NCI-H1436 (cell line): ENCODE data around the gene DEDD.
A peak's percentile ranks its signal among the peaks of the same experiment; 100 is the strongest.
"Not testable (repeated sequence)": the region's sequence is repeated elsewhere in the genome, so short reads cannot be mapped to it uniquely, and the experiment has no call there.

Experiments
- DNase-seq: peaks from one replicate; lab custom pipeline; 2025; lab: John Stamatoyannopoulos, UW

Gene DEDD

GRCh38 chr1:161122967-161123366 lies 9.5 kb downstream of the DEDD start:
- no peak for DNase-seq

DNA sequence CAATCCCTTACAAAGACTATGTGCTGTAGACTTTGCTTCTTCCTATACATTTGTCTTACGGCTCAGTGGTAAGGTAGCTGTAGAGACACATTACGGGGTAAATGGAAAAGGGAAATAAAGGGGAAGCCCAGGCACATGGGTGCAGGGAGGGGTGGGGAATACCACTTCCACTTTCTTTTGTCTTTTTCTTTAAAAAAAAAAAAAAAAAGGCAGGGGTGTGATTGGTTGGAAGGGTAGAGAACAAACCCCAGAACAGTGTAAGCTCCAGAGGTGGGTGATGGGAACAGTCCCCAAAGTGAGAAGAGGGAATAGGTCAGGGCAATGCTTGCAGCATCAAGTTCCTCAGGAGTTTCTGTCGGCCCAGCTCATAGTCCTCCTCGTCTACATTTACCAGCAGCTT lies 10.6 kb downstream of the DEDD start:
- DNase-seq: no peak

GRCh38 chr1:161121042-161121650 lies 11.3 kb downstream of the DEDD start:
- no peak for DNase-seq

- DNase-seq: no peak
These were observed 13.2 kb downstream of the DEDD start for GRCh38 chr1:161119092-161119903.

GRCh38 chr1:161117759-161118581 lies 14.5 kb downstream of the DEDD start, which contains the start of the genes NIT1 and PFDN2:
Gene NIT1, plus strand, starts transcription at chr1:161118105. Its CDS starts 72 bp downstream, at chr1:161118177.
Gene PFDN2, minus strand, starts transcription at chr1:161118037. Its CDS starts 11 bp downstream, at chr1:161118026.
- peak; percentile 55 for DNase-seq

DNA sequence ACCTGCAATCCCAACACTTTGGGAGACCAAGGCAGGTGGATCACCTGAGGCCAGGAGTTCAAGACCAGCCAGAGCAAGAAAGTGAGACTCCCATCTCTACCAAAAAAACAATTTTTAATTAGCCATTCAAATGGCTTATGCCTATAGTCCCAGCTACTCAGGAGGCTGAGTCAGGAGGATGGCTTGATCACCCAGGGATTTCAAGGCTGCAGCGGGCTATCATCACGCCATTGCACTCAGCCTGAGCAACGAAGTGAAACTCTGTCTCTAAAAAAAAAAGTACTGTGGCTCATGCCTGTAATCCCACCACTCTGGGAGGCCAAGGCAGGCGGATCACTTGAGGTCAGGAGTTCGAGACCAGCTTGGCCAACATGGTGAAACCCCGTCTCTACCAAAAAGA lies 16.5 kb downstream of the DEDD start:
- not testable (repeated sequence) for DNase-seq

GRCh38 chr1:161115132-161115711 lies 17.2 kb downstream of the DEDD start:
- DNase-seq: no peak

DNA sequence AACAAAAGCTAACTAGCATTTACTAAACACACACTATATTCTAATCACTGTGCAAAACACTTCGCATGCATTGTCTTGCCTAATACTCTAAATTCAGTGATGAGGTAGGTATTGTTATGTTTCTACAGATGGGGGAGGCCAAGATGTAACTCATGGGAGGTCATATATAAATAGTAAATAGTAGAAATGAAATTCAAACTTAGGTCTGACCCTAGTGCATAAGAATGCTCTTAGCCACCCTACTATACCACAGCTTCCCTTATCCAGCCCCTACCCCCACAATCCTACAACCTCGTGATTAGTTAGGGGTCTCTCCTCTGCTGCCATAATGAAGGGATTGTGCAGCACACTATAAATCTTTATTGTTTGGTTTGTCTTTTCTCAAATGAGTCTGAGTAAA lies 17.9 kb downstream of the DEDD start:
- DNase-seq: no peak

- DNase-seq: no peak
These were observed 18.6 kb downstream of the DEDD start for GRCh38 chr1:161113915-161114314.

DNA sequence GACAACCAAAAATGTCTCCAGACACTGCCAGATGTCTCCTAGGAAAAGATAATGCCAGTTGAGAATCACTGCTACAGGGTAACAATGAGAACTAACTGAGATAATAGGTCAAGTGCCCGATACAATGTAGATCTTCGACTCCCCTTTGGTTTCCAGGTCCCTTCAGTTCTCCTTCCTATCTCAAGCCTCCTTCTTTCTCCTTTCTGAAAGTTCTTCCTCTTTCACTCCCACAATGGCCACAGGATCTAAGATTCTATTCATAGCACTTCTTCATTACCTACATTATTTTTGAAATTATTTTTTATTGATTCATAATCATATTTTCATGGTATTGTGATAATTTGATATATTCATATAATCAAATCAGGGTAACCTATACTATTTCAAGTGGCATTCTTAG lies 20.9 kb downstream of the DEDD start:
- DNase-seq: no peak

GRCh38 chr1:161111117-161111516 lies 21.4 kb downstream of the DEDD start:
- no peak for DNase-seq

DNA sequence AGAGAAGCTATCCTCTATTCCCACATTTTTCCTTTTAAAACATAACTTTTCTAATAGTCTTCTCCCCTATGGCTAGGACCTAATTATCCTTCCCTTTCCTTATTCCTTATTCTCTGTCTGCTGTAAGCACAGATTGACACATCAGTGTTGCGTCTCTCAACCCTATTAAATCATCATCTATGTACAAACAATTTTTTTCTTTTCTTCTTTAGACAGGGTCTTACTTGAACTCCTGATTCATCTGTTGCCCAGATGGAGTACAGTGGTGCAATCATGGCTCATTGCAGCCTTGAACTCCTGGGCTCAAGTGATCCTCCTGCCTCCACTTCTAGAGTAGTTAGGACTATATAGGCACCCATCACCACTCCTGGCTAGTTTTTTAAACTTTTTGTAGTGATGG lies 26.0 kb downstream of the DEDD start:
- no peak for DNase-seq

DNA sequence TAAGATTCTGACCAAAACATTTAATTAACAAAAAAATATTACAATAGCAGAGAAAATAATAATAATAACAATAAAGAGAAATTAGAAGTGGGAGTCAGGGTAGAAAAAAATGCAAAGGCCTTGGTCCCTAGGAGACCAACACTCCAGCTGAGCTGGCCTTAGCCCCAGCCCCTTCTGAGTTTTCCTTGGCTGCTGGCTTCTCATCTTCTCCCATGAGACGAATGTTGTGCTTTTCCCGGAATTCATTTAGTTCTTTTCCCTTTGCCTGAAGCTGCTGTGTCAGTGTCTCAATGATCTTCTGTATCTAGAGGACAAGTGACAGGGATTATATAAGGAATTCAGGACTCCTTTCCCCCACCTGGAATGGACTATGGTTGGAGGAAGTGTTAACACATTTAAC lies 31.9 kb downstream of the DEDD start:
- DNase-seq: no peak

GRCh38 chr1:161099090-161099802 lies 33.2 kb downstream of the DEDD start:
- no peak for DNase-seq

- DNase-seq: peak; percentile 84
These were observed 34.0 kb downstream of the DEDD start, which contains the start of gene KLHDC9 for GRCh38 chr1:161098210-161099068. Gene KLHDC9, plus strand, starts transcription at chr1:161098361. Its CDS starts 175 bp downstream, at chr1:161098536.

DNA sequence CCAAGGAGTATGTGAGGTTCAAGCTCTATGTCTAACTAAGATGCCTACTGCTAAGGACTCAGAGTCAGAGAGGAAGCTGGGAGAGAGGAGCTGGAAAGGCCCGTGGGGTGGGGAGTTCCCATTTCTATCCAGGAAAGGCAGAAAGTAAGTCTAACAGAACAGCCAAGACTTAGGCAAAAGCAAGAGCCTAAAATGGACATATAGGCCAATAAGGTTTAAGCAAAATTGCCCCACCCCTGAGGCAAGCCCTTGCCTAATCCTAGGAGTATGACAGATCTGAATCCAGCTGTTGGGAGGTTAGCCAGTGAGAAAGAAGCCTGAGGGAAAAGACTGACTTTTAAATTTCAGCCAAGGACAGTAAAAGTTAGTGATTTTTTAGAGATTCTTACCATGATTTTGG lies 35.9 kb downstream of the DEDD start:
- no peak for DNase-seq

DNA sequence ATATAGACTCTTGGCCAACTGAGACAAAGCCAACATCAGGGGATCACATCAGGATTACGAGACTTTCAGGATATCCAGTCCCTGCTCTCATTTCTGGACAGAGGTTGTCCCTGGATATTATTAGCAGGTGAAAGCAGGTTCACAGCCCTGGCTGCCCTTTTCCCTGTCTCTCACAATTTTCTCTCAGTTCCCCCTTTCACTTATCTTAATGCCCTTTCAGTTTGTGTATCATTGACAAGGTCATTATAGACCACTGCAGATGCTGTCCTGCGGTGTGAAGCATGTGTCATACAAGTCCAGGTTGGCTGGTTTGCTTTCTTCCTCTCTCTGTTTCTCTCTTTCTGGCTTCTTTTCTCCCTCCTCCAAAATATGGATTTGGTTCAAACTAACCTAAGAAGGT lies 36.5 kb downstream of the DEDD start:
- DNase-seq: no peak

DNA sequence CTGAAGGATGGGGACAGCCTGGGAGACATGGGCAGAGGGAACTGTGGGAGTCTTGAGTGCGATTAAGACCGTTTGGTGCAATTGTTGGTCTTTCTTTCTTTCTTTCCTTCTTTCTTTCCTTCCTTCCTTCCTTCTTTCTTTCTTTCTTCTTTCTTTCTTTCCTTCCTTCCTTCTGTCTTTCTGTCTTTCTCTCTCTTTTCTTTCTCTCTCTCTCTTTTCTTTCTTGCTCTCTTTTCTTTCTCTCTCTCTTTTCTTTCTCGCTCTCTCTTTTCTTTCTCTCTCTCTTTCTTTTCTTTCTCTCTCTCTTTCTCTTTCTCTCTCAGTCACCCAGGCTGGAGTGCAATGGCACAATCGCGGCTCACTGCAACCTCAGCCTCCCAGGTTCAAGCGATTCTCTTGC lies 37.2 kb downstream of the DEDD start:
- DNase-seq: no peak

- DNase-seq: no peak
These were observed 38.0 kb downstream of the DEDD start for GRCh38 chr1:161094481-161094880.

- DNase-seq: no peak
These were observed 39.8 kb downstream of the DEDD start for GRCh38 chr1:161092621-161093028.
